Retina (tissue), 1 donor: ENCODE measurements around the gene SCARF1.

Source experiments
- DNase-seq: peaks from one replicate; pipeline ENCODE4 v3.0.0-alpha.2; 2016

The SCARF1 gene

DNA sequence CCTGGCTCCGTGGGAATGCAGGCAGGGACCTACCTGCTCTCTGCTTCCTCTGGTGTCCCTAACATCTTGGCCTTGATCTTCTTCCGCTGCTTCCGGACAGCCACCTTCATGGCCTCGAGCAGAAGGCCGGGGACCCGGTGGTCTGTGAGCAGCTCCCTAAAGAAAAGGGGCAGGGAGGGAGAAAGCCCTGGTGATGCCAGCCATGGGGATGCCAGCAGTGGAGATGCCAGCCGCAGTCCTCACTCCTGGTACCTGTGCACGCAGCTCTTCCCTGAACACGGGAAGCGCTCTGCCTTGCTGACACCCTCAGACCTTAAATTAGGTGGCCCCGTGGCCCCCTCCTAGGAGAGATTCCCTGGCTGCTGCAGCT is 2.3 kb upstream of the SCARF1 start:
- peak; percentile 7 for DNase-seq

DNA sequence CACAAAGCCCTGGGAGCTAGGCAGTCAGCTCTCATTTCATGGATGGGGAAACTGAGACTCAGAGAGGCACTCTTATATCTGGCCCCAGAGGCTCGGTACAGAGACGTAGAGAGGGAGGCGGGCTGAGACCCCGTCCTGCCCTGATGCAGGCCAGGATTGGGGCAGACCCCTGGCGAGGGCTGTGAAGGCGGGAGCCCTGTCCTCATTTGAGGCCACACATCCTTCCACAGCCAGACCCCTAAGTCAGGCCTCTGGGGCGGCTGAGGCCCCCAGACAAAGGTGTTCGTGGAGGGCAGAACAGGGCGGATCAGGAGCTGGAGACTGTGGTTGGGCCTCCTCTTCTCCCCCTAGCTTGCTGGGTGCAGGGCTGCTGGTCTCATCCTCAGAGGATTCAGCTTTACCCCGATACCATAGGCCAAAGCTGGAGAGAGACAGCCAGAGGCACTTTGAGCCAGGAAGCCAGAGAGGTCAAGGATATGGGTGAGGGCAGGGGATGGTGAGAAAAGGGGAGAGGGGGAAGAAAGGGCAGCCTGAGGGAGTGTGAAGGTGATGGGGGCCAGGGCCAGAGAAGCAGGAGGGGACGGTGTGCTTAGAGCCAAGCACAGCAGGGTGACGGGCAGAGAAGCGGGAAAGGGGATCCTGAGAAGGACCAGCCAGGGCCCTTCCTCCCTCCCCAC is 805 bp upstream of the SCARF1 start:
- no peak for DNase-seq

DNA sequence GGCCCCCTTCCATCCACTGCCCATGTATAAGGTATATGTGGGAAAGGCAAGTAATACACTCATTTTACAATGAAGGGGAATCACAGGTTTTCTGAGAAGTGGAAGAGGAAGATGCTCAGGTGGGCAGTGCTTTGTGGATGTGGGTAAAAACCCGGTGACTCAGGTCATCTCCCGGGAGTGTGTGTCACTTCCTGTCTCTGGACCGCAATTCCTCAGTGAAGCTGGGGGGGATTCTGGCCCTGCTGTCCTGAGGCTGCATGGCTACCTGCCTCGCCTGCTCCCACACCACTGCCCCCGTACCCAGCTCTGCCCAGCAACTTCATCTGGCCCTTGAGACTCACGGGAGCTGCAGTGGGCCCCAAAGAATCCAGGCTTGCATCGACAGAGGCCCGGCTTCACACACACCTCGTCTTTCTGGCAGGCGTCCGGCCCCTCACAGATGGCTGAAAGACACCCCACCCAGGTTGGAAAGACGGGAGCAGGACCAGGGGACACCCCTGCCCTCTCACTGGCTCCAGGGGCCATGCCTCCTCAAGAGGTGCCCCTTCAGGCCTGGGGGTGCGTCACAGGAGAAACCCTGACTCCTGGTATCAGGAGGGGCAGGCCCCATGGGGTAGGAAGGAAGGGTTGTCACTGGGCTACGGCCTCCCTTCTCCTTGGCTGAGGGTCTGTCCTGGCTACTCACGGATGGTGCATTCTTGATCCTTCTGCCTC is 882 bp downstream of the SCARF1 start:
- DNase-seq = no peak

DNA sequence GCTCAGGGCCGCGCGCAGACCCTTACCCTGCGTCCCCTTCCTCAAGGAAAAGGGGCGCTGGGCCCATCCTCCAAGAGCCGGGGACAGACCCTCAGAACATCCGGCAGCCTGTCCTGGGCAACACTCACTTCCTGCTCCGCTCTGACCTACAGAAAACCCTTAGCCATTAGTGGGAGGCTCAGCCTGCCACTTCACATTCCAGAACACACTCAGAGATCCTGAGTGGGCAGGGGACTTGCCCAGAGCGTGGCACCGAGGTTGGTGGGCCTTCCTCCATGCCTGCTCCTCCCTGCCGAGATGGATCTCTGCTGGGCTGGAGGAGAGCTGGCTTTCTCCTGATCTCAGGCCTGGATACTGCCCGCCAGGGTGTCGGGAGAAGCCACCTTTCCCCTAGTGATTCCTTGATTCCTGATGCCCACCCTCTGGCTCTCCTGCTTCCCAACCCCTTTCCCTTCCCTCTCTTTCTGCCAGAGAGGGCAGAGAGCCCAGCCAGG is 1.5 kb downstream of the SCARF1 start:
- DNase-seq = peak; percentile 28

DNA sequence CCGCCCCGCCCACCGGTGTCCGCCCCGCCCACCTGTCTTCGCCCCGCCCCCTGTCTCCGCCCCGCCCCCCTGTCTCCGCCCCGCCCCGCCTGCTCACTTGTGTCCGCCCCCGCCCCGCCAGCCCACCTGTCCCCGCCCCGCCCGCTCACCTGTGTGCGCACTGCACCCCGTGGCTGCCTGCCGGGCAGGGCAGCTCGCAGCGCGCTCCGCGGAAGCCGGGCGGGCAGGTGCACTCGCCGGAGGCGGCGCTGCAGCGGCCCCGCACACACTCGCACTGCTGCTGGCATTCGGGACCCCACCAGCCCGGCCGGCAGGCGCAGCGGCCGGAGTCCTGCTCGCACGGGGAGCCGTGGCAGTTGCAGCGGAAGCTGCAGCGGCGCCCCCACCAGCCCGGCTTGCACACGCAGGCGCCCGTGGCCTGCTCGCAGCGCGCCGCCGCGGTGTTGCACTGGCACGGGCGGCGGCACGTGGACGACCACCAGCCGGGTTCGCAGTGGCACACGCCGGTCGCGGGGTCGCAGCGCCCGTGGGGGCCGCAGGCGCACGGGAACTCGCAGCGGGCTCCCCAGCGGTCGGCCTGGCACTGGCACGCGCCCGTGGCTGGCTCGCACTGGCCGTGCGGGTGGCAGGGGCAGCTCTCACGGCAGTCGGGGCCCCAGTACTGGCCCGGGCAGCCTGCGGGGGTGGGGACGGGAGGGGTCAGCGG is 2.1 kb downstream of the SCARF1 start:
- DNase-seq = peak; percentile 54

DNA sequence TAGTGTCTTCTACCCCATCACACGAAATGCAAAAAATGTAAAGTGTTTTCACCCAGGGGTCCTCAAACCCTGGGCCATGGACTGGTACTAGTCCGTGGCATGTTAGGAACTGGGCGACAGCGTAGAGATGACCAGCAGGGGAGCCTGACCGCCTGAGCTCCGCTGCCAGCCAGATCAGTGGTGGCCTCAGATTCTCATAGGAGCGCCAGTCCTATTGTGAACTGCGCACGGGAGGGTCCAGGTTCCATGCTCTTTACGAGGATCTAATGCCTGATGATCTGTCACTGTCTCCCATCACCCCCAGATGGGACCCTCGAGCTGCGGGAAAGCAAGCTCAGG is 4.5 kb downstream of the SCARF1 start:
- DNase-seq = no peak

DNA sequence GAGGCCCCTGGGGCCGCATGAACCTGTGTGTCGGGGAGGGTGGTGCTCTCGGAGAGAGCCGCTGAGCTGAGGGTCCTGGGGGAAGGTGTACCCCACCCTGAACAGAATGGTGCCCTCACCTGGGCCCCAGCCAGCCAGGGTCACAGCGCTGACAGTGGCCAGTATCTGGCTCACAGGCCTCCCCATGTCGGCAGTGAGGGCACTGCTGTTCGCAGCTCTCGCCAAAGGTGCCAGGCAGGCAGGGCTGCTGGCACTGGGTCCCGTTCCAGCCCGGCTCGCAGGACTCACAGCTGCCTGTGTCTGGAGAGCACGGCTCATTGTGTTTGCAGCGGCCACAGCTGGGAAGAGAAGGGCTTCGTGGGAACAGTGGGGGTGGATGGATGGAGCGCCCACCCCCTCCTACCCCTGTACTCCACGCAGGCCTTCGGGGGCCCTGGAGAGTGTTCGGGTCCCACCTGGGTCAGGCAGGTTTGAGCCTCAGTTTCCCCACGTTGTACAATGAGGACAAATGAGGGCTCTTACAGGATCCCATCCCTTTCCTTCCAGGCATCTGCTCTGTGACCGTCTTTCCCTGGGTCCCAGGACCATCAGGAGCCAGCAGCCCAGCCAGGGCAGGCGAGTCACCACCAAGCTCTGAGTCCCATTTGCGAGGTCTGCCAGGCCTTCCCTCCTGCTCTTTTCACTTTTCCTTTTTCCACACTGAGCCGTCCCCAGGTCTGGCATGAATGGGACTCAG is 5.0 kb downstream of the SCARF1 start:
- DNase-seq = no peak

DNA sequence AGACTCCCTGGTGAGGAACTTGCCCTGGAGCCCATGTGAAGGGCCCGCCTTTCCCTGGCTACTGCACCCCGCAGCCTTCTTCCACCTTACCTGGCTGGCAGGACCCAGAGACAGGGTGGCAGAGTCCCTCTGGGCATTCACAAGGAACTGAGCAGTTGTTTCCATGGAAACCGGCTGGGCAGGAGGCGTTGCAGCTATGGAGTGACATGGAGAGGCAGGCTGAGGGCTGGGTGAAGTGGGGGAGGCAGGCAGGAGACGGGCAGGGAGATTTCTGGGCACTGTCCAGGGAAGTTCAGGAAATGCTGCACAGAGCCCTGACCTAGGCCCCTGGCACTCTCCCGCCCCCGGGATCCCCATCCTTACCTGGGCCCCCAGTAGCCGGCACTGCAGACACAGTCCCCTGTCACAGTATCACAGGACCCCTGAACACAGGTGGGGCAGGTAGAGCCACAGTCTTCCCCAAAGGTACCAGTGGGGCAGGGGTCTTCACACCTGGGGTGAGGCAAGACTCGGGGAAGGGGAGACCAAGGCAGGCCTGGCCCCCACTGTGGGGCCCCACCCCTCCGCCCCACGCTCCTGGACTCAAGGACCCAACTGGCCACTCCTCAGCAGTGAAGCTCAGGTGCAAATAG is 5.9 kb downstream of the SCARF1 start:
- DNase-seq = peak; percentile 35

DNA sequence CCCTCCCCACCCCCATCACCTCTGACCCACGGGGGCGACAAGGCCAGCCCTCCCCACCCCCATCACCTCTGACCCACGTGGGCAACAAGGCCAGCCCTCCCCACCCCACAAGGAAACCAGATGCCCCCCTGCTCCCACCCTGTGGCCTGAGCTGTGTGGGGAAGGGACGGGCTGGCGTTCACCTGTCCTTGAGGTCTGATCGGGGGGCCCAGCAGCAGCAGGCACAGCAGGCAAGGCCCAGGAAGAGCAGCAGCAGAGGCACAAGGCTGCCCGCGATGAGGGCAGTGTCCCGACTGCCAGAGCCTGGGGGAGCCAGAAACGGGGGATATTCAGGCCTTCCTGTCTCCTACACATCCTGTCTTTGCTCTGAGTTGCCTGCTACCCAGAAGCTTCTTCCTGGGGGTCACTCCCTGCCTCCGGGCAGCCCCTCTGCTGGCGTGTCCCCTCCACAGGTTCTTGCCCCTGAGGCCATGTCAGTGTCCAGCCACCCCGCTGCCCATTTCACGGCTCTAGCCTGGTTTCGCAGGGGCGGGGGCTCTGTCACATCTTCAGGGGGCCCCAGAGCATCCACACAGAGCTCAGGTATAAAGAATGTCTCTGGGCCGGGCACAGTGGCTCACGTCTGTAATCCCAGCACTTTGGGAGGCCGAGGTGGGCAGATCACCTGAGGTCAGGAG is 6.8 kb downstream of the SCARF1 start:
- DNase-seq = peak; percentile 22

DNA sequence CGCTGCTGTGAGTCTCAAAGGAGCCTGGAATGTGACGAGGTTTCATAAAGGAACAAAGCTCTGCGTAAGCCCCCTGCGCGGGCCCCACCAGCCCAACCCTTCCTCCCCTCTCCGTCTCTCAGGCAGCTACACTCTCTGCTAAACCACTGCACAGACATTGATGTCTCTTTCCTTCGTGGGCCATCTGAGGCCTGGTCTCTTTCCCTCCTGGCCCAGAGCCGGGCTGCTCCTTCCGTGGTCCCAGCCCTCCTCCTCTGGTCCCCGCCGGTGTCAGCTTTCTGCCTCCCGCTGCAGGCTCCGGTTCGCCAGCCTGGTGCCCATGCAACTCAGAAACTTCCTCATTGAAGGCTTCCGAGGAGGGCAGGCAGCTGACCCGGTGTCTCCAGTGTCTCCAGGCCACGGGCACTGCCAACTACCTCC is 7.4 kb downstream of the SCARF1 start:
- DNase-seq = peak; percentile 81

DNA sequence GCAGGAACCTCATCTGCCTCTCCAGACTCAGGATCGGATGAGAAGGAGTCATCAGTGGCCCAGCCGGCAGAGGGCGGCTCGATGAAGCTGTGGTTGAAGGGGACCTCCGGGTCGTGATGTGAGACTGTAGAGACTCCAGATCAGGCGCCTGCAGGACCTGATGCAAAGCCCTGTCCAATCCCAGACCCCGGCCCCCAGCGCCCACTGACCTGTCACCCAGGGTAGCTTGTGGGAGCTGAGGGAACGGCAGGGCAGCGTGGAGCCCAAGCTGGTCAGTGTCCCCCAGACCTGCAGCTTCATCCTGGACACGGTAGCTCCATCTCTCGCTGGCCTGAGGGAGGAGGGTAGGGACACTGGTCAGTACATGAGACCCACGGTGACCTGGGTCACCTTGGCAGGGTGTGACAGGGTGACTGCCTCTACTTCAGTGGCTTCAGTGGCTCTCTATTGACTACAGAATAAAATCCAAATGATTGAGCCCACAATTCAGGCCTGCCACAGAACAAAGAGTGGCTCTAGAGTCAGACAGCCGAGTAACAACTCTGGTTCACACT is 8.7 kb downstream of the SCARF1 start:
- DNase-seq = no peak

DNA sequence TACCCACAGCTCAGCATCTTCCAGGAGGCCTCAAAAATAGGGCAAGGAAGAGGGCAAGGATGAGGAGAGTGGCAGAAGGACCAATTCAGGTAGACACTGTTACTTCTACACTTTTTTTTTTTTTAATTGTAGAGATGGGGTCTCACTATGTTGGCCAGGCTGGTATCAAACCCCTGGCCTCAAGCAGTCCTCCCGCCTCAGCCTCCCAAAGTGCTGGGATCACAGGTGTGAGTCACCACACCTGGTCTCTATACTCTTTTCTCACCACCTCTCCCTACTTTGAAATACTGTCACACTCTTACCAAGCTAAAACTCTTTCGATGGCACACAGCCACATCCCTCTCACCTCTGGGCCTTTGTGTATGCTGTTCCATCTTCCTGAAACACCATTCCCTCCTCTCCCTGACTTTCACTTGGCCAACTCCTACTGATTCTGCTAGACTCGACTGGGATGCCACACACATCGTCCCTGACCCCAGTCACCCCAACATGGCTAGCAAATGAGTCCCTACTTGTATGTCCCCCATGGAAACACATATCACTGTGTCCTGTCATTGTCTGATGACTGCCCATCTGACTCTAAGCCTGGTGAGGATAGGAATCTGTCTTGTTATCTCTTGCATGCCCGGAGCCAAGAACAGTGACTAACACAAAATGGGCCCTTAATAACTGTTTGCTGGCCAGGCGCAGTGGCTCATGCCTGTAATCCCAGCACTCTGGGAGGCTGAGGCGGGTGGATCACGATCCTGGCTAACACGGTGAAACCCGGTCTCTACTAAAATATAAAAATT is 9.7 kb downstream of the SCARF1 start:
- no peak for DNase-seq

DNA sequence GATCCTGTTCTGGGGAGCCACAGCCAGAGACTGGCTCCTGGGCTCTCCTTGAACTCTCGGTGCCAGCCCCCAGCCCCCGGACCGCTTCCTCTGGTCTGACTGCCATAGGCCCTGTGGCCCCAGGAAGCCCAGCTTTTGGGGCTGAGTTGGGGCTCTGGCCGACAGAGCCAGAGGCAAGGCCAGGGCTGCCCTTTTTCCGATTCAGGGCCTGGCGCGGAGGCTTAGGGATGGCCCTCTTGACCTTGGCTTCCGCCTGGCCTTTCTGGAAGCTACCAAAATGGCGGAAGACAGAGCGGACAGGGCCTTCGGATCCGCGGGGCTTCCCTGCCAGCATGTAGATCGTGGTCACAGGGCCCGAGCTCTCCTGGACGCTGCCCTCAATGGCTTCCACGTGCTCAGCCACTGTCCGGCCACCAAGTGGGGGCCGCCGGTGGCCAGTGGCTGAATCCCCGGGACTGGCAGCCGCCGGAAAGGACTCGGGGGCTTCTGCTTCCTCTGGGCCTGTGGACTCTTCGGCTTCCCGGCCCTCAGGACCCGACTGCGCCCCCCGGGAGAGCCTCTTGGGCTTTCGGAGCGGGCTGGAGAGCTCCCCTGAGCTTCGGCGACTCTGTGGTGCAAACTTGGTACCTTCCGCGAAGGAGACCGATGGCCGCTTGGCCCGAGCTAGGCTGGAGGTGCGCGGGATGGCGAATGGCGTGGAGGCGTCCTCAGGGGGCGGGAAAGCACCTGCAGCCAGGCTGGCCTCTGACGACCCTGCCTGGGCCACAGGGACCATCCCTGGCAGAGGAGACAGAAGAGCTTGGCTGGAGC is 10.5 kb downstream of the SCARF1 start:
- no peak for DNase-seq

DNA sequence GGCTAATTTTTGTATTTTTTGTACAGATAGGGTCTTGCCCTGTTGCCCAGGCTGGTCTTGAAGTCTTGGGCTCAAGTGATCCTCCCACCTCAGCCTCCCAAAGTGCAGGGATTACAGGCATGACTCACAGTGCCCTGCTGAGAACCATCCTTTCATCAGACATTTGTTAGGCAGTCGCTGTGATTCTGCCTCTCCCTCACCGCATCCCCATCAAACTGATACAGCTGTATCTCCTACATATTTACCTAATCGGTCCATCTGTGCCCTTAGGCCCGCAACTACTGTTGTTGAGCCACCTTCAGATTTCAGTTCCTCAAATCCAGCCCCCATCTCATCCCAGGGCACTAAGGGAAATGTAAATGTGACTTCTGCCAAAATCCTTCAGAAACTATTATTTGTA is 14.9 kb downstream of the SCARF1 start:
- DNase-seq = no peak

DNA sequence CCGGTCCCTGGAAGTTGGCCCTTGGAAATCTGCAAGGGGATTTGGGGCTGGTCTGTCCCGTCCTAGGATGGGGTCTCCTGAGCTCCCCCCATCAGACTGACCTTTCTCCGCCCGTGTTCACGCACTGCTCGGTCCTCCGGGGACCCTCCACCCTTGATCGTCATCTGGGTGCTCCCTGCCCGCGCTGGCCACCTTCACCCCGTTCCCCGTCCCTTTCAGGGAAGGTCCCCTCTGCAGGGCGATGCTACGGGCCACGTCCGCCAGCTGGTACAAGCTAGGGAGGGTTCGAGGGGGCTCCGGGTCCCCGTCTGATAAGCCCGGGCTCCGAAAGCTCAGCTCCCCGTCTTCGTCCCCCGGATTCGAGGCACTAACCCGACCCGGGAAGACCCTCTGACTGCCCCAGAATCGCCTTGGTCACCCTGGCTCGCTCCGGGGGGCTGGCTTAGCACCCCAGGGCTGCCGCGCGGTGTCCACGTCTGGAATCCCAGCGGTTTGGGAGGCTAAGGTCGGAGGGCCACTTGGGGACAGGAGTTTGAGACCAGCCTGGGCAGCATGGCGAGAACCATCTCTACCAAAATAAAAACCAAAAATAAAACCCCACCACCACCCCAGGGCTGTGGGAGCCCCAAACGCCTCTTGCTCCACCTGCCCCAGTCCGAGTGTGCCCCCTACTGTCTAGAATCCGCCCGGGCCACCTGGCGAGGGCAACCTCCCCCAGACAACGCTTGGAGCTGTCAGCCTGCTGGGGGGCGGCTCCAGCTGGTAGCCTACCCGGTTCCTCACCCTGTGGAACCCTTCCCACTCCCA is 15.8 kb downstream of the SCARF1 start:
- peak; percentile 69 for DNase-seq

DNA sequence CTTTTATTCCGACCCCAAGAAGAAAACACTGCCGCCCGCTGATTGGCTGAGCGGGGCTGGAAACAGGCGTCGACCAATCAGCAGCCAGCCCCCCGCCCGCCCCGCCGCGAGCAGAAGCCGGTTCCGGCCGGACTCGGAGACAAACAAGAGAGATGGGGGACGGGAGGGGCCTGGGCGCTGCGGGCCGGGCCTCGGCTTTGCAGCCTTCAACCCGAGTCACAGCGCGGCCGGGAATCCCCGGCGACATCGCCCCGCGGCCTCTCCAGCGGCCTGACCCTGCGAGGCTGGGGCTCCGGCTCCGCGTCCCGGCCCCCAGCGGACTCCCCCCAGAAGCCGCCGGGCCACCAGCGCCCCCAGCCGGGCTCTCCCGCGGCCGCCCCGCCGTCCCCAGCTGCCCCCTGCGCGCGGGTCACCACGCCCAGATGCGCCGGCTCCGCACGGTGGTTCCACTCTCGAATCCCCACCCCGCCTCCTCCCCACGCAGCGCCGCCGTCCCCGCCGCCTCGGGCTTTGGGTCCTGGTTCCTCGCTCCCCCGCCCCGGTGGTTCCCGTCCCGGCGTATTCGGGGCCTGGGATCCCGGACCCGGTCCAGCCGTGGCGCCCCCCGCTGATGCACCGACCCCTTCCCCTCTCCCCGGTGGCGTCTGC is 16.6 kb downstream of the SCARF1 start:
- DNase-seq = no peak

DNA sequence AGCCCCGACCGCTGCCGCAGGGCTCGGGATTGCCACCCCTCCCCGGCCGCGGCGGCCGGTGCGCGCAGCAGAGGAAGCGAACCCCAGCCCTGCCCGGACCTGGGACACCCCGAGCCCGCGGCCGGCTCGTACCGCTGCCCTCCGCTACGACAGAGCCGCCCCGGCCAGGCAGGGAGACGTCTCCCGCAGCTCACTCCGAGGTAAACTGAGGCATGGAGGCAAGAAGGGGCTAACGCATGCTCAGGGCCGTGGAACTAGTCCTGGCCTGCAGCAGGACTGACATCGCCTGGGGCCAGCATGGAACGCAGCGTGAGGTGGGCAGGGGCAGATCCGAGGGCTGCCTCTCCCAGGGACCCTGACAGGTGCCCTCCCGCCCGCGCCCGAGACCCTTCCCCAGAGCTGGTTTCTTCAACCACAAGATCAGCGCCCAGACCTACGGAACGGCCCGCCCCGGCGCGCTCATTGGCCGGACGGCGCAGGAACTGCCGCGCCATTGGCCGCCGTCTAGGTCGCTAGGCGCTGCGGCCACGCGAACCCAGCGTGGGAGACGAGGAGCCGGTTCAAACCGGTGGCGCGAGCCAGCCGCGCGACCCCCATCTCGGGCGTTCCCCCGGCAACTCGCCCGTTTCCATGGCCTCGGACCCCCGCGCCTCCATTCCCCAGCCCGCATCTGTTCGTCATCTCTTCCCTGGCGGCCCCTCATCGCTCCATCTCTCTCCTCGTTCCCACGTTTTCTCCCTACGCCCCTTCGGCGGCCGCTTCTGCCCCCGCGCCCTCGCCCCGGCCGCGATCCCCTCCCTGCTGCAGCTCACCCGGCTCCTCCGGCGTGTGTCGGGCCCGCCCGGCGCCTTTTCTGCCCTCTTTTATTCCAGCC is 17.3 kb downstream of the SCARF1 start, which contains the start of gene SLC43A2:
Gene SLC43A2 (minus strand): TSS at position 853 of the 874 bp plus-strand sequence. CDS start 960 bp downstream, outside the sequence.
- DNase-seq = peak; percentile 98
